ENCODE measurements around the gene LYPD1. TPM values are rescaled to one million over a fixed set of nuclear protein-coding genes. Genes with fewer than 3 reads are reported as not detected.

The LYPD1 gene
- total RNA-seq, 2 experiments from 2014 or later = not detected

- ATAC-seq = no peak
- POLR2A ChIA-PET = no interaction called here
- CTCF ChIA-PET = no interaction called here
- H3K27ac Mint-ChIP-seq = no peak overlapping the region
- H3K27me3 Mint-ChIP-seq (ENCODE audit: low read depth) = no peaks in the 10 kb centered on the region
- DNase-seq = no peak
- H3K4me1 Mint-ChIP-seq (ENCODE audit: low read depth) = no peaks in the 10 kb centered on the region
- no peaks in the 10 kb centered on the region for H3K9me3 Mint-ChIP-seq (ENCODE audit: insufficient read depth)
- H3K36me3 Mint-ChIP-seq (ENCODE audit: low read depth) = no peaks in the 10 kb centered on the region
- H3K4me3 Mint-ChIP-seq = no peak overlapping the region
Measured at GRCh38 chr2:132595693-132596092, 74.3 kb downstream of the LYPD1 start.

- CTCF ChIA-PET = no interaction called here
- DNase-seq (no peak), ATAC-seq (no peak)
- no peaks in the 10 kb centered on the region for H3K4me1 Mint-ChIP-seq (ENCODE audit: low read depth)
- H3K27me3 Mint-ChIP-seq (ENCODE audit: low read depth) = no peaks in the 10 kb centered on the region
- no peaks in the 10 kb centered on the region for H3K36me3 Mint-ChIP-seq (ENCODE audit: low read depth)
- no peaks in the 10 kb centered on the region for H3K9me3 Mint-ChIP-seq (ENCODE audit: insufficient read depth)
- POLR2A ChIA-PET = no interaction called here
- no peak overlapping the region for H3K4me3 Mint-ChIP-seq
- no peak overlapping the region for H3K27ac Mint-ChIP-seq
Measured at GRCh38 chr2:132595186-132595585, 74.8 kb downstream of the LYPD1 start.
